ENCODE data around the gene ZMAT2. TPM values are rescaled to one million over a fixed set of nuclear protein-coding genes. Genes with fewer than 3 reads are reported as not detected.

The ZMAT2 gene
- total and polyA plus RNA-seq, 11 donors = 25.0 to 72.9 (median 35.6) TPM

GRCh38 chr5:140673187-140673976 lies 26.9 kb upstream of the ZMAT2 start, which contains the start of gene DND1:
DND1 (minus strand) TSS chr5:140673576; CDS start chr5:140673542, 34 bp downstream.
- DNase-seq = no peak
- intact Hi-C loops (cut with DNase I) = no loop called here
- no peak within 1 kb of the TSS for H3K27ac ChIP-seq
- WGBS, 4 donors = 86 to 92% (median 88%) methylated on average over 42 to 45 of the region's 45 CpGs
- H3K4me3 ChIP-seq = peak within 1 kb of the TSS in 3 of 12 donors; percentile 24 to 31 (median 26)
- peaks cover 0 to 96% (median 88%) of the 10 kb centered on the region in 9 donors for H3K36me3 ChIP-seq
- H3K27me3 ChIP-seq = no peaks in the 10 kb centered on the region
- H3K4me1 ChIP-seq = peaks cover 0 to 3% (median 0%) of the 10 kb centered on the region in 12 donors
- no peaks in the 10 kb centered on the region for H3K9me3 ChIP-seq
- ATAC-seq = peak in 2 of 4 donors; percentile 3 to 15
- TF ChIP-seq CTCF (IDR thresholded peaks at IDR 0.05) (no peak), POLR2A (IDR thresholded peaks at IDR 0.05) (no peak)

- no peak for TF ChIP-seq CTCF (IDR thresholded peaks at IDR 0.05)
- TF ChIP-seq POLR2A (IDR thresholded peaks at IDR 0.05) = no peak
- ATAC-seq (no peak), DNase-seq (no peak)
- H3K36me3 ChIP-seq = peaks cover 0 to 96% (median 87%) of the 10 kb centered on the region in 9 donors
- WGBS, 4 donors = 78 to 97% (median 91%) methylated on average over 2 of the region's 2 CpGs
- intact Hi-C loops (cut with DNase I) = no loop called here
- H3K4me3 ChIP-seq = no peak overlapping the region
- H3K9me3 ChIP-seq = no peaks in the 10 kb centered on the region
- no peaks in the 10 kb centered on the region for H3K27me3 ChIP-seq
- H3K4me1 ChIP-seq = peaks cover 0 to 3% (median 0%) of the 10 kb centered on the region in 12 donors
- no peak overlapping the region for H3K27ac ChIP-seq
Observed at GRCh38 chr5:140674211-140674610, 26.0 kb upstream of the ZMAT2 start.

GRCh38 chr5:140674629-140675028 lies 25.6 kb upstream of the ZMAT2 start:
- no peak for TF ChIP-seq POLR2A (IDR thresholded peaks at IDR 0.05)
- TF ChIP-seq CTCF (IDR thresholded peaks at IDR 0.05) = no peak
- H3K36me3 ChIP-seq = peaks cover 0 to 96% (median 87%) of the 10 kb centered on the region in 9 donors
- peaks cover 0 to 3% (median 0%) of the 10 kb centered on the region in 12 donors for H3K4me1 ChIP-seq
- H3K4me3 ChIP-seq = no peak overlapping the region
- WGBS, 4 donors = 92 to 100% (median 95%) methylated on average over 4 of the region's 4 CpGs
- DNase-seq (no peak), ATAC-seq (no peak)
- no peak overlapping the region for H3K27ac ChIP-seq
- H3K9me3 ChIP-seq = no peaks in the 10 kb centered on the region
- intact Hi-C loops (cut with DNase I) = no loop called here
- no peaks in the 10 kb centered on the region for H3K27me3 ChIP-seq

GRCh38 chr5:140677947-140678346 lies 22.3 kb upstream of the ZMAT2 start:
- Histone ChIP-seq H3K9me3 (no peaks in the 10 kb centered on the region), H3K4me3 (no peak overlapping the region), H3K27me3 (no peaks in the 10 kb centered on the region), H3K27ac (no peak overlapping the region), H3K36me3 (peaks cover 0 to 99% (median 96%) of the 10 kb centered on the region in 9 donors), H3K4me1 (no peaks in the 10 kb centered on the region)
- TF ChIP-seq CTCF (IDR thresholded peaks at IDR 0.05) (no peak), POLR2A (IDR thresholded peaks at IDR 0.05) (no peak)
- ATAC-seq (no peak), DNase-seq (no peak)
- intact Hi-C loops (cut with DNase I) = no loop called here
- WGBS, 4 donors = 79 to 100% (median 97%) methylated on average over 3 of the region's 3 CpGs

Measured in heart left ventricle (tissue), 16 donors.